ENCODE data around the gene ITGA3. TPM values are rescaled to one million over a fixed set of nuclear protein-coding genes. Genes with fewer than 3 reads are reported as not detected.

The ITGA3 gene
- polyA plus RNA-seq, 5 donors, result 39.0 to 66.3 (median 46.6) TPM

- no peak for DNase-seq
Observed at GRCh38 chr17:50067996-50068395, 12.1 kb downstream of the ITGA3 start.

- no peak for DNase-seq
Observed at GRCh38 chr17:50070908-50071680, 15.2 kb downstream of the ITGA3 start.

DNA sequence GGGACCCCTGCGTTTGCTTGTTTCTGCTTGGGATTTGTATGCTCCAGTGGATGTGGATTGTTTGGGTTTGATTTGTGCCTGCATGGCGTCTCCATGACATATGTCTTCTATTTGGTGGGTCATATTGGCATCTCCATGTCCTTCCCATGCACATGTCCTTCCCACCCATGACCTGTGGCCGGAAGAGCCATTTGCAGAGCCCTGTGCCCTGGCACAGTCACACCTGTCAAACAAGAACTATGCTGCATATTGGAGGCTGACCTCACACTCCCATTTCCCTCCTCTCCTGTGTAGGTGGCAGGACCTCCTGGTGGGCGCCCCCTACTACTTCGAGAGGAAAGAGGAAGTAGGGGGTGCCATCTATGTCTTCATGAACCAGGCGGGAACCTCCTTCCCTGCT lies 15.8 kb downstream of the ITGA3 start:
- no peak for DNase-seq

GRCh38 chr17:50072130-50072529 lies 16.2 kb downstream of the ITGA3 start:
- no peak for DNase-seq

GRCh38 chr17:50072925-50073324 lies 17.0 kb downstream of the ITGA3 start:
- DNase-seq, result no peak

DNA sequence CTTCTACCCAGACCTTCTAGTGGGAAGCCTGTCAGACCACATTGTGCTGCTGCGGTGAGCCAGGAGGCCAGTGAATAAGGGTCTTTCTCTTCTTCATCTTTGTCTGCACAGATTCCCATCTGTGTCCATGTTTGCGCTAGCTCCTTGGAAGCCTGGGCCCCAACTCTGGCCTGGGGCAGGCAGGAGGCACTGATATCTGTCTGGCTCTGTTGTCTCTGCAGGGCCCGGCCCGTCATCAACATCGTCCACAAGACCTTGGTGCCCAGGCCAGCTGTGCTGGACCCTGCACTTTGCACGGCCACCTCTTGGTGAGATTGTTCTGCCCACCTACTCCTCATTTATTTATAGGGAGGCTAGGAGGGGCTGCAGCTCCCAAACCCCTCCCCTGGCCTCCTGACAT lies 18.3 kb downstream of the ITGA3 start:
- DNase-seq, result no peak

DNA sequence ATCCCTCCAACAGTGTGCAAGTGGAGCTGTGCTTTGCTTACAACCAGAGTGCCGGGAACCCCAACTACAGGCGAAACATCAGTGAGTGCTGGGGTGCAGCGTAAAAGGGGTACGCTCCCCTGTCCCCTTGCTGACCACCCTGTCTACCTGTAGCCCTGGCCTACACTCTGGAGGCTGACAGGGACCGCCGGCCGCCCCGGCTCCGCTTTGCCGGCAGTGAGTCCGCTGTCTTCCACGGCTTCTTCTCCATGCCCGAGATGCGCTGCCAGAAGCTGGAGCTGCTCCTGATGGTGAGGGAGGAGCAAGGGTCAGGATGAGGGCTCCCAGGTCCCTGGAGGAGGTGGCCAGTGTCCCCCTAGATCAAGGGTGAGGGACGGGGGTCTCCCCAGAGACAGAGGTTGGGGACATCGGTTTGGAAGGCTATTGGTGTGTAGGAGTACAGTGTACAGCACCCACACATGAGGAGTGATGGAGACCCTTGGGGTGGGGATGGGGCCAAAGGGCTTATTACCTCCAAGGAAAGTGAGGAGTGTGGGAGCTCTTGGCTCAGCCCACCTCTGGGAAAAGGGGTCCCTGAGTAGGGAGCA lies 19.6 kb downstream of the ITGA3 start:
- no peak for DNase-seq

DNA sequence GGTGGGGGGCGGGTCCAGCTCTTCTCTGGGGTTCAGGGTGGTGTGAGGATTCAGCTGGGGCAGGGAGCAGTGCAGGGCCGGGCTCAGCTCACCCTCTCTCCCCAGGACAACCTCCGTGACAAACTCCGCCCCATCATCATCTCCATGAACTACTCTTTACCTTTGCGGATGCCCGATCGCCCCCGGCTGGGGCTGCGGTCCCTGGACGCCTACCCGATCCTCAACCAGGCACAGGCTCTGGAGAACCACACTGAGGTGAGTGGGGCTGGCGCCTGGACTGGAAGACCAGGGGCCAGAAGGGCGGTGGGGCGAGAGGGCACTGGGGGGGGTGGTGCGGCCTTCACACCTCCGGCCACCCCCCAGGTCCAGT lies 20.3 kb downstream of the ITGA3 start:
- DNase-seq, result no peak

- no peak for DNase-seq
Observed at GRCh38 chr17:50076591-50077235, 20.8 kb downstream of the ITGA3 start.

- no peak for DNase-seq
Observed at GRCh38 chr17:50078430-50078829, 22.5 kb downstream of the ITGA3 start.

DNA sequence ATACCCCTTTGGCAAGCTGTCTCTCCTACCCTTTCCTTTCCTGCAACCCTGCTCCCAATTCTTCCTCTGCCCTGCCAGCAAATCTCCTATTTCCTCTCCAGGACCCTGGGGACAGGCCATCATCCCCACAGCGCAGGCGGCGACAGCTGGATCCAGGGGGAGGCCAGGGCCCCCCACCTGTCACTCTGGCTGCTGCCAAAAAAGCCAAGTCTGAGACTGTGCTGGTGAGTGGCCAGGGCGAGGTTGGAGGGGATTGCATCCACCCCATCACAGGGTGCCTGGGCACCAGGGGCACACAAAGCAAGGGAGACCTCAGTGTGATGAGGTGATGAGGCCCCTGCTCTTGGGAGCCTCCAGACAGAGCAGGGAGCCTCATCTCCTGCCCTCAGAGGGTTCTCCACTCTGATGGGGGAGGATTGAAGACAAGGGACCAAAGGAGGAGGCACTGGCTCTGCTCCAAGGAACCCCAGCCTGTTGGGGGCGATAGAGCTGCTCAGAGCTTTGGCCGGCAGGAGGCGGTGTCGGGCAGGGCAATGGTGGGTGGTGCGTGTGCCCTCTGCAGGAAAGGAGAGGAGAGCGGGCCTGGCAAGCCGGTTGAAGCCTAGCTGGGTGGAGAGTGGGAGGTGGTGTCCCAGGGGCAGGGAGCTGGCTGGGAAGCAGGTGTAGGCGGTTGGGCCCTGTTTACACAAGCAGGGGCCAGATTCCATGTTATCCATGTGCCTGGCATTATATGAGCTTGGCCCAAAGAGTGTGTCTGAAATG lies 23.6 kb downstream of the ITGA3 start:
- no peak for DNase-seq

DNA sequence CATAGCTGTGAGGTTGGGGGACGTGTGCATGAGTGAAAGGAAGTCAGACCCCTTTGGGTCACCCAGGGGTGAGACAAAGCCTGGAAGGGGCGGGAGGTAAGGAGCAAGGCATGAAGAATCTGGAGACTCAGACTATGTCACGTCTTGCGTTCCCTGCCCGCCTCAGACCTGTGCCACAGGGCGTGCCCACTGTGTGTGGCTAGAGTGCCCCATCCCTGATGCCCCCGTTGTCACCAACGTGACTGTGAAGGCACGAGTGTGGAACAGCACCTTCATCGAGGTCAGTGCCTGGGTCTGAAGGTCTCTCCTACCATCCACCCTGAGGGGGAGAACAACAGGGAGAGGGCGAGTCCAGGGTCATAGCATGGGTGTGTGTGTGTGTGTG lies 24.2 kb downstream of the ITGA3 start:
- DNase-seq, result no peak

GRCh38 chr17:50080827-50081226 lies 24.9 kb downstream of the ITGA3 start:
- DNase-seq, result no peak

DNA sequence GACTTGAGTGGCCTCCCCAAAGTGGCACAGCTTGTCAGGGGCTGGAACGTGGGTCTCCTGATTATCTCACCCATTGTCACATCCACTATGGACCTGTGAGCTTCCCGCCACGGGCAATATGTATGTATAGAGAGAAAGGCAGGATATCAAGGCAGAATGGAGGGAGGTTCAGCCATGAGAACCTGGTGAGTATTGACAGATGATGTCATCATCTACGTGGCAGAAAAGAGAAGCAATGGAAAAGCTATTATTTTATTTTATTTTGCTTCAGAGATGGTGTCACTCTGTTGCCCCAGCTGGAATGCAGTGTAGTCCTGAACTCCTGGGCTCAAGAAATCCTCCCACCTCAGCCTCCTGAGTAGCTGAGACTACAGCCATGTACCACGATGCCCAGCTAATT lies 25.8 kb downstream of the ITGA3 start:
- DNase-seq, result no peak

GRCh38 chr17:50087246-50087911 lies 31.5 kb downstream of the ITGA3 start:
- peak in 1 of 2 donors; percentile 58 for DNase-seq

DNA sequence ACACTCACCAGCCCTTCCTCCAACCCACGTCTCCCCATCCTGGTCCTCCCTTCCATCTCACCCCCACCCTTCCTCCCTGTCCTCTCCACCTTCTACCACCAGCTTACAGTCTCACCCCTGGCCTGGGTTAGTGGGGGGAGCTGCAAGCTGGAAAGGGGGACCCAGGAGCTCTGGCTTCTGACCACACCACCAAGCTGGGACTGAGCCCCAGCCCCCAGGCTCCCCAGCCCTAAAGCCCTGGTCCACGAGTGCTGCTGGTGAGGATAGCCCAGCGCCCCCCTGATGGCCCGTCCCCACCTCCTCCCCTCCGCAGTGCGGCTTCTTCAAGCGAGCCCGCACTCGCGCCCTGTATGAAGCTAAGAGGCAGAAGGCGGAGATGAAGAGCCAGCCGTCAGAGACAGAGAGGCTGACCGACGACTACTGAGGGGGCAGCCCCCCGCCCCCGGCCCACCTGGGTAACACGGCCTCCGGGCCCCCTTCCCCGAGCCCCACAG lies 32.0 kb downstream of the ITGA3 start:
- DNase-seq, result no peak

DNA sequence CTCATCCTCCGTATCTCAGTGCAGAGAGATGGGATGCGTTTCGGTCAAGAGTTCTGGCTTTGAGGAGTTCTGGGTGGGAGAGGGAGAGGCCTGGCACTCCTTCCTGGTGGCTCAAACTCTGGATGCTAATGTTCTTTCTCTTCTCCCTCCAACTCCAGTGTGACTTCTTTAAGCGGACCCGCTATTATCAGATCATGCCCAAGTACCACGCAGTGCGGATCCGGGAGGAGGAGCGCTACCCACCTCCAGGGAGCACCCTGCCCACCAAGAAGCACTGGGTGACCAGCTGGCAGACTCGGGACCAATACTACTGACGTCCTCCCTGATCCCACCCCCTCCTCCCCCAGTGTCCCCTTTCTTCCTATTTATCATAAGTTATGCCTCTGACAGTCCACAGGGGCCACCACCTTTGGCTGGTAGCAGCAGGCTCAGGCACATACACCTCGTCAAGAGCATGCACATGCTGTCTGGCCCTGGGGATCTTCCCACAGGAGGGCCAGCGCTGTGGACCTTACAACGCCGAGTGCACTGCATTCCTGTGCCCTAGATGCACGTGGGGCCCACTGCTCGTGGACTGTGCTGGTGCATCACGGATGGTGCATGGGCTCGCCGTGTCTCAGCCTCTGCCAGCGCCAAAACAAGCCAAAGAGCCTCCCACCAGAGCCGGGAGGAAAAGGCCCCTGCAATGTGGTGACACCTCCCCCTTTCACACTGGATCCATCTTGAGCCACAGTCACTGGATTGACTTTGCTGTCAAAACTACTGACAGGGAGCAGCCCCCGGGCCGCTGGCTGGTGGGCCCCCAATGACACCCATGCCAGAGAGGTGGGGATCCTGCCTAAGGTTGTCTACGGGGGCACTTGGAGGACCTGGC lies 33.3 kb downstream of the ITGA3 start:
- DNase-seq, result no peak

- DNase-seq, result no peak
Observed at GRCh38 chr17:50090071-50090470, 34.2 kb downstream of the ITGA3 start.

- DNase-seq, result no peak
Observed at GRCh38 chr17:50090971-50091917, 35.3 kb downstream of the ITGA3 start.

GRCh38 chr17:50091918-50092285 lies 36.0 kb downstream of the ITGA3 start:
- no peak for DNase-seq
